GM19395 (cell line): Measurements from ENCODE around the gene CA11.
"Not testable (repeated sequence)": the region's sequence is repeated elsewhere in the genome, so short reads cannot be mapped to it uniquely, and the experiment has no call there.

Source experiments
- ATAC-seq: cut with Tn5 transposase; IDR thresholded peaks from one replicate; pipeline ENCODE4 v1.9.1; 2021; ENCODE audit warnings: mild to moderate bottlenecking, moderate library complexity; ENCODE audit not compliant: unreplicated experiment

The CA11 gene

GRCh38 chr19:48646001-48646721, at the start of gene CA11:
Gene CA11, minus strand, starts transcription at chr19:48646187. Its CDS starts 555 bp downstream, at chr19:48645632.
- peak; percentile 70 for ATAC-seq

- ATAC-seq = not testable (repeated sequence)
Measured at GRCh38 chr19:48693629-48694028, 47.6 kb upstream of the CA11 start.

DNA sequence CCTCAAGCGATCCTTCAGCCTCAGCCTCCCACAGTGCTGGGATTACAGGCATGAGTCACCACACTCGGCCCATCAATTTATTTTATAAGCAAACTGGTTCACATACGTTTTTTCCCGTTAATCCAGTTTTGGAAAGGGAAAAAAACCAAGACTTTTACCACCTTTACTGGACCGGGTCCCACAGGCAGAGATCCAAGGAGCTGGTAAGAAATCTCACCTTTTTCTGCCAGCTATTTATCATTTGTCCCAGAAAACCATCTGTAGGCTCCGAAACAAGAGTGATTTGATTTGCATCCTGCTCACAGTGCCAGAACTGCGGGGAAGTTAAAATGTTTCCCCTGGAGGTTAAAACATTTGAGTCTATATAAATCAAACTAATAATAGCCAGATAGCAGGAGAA, 43.5 kb upstream of the CA11 start:
- ATAC-seq = no peak

- ATAC-seq = no peak
Measured at GRCh38 chr19:48687776-48688175, 41.8 kb upstream of the CA11 start.

DNA sequence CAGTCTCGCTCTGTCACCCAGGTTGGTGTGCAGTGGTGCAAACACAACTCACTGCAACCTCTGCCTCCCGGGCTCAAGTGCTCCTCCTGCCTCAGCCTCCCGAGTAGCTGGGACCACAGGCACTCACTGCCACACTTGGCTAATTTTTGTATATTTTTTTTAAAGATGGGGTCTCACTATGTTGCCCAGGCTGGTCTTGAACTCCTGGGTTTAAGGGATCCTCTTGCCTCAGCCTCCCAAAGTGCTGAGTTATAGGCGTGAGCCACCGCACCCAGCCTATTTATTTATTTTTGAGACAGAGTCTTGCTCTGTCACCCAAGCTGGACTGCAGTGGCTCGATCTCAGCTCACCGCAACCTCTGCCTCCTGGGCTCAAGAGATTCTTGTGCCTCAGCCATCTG, 40.6 kb upstream of the CA11 start:
- ATAC-seq = not testable (repeated sequence)

- ATAC-seq = no peak
Measured at GRCh38 chr19:48686088-48686487, 40.1 kb upstream of the CA11 start.

- no peak for ATAC-seq
Measured at GRCh38 chr19:48685583-48685982, 39.6 kb upstream of the CA11 start.

GRCh38 chr19:48683349-48683748, 37.4 kb upstream of the CA11 start:
- ATAC-seq = no peak

DNA sequence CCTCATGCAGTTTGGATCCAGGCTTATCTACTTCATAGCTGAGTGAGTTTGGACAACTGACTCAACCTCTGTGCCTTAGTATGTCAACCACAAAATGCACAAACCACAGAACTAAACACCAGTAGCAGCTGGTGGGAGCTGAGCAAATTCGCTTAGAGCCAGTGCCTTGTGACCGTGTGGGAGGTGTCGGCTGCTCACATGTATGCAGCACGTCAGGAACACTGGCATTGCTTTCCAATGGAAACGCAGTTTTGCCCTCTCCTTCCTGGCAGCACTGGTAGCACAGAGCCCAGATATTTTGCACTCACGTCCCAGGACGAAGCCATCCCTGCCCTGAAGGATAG, 35.1 kb upstream of the CA11 start:
- ATAC-seq = no peak

- no peak for ATAC-seq
Measured at GRCh38 chr19:48680436-48681126, 34.6 kb upstream of the CA11 start.

GRCh38 chr19:48680006-48680405, 34.0 kb upstream of the CA11 start:
- not testable (repeated sequence) for ATAC-seq

- no peak for ATAC-seq
Measured at GRCh38 chr19:48678201-48678600, 32.2 kb upstream of the CA11 start.

- no peak for ATAC-seq
Measured at GRCh38 chr19:48676887-48677286, 30.9 kb upstream of the CA11 start.

GRCh38 chr19:48676487-48676886, 30.5 kb upstream of the CA11 start:
- ATAC-seq = no peak

GRCh38 chr19:48674921-48675824, 29.2 kb upstream of the CA11 start:
- no peak for ATAC-seq

GRCh38 chr19:48674216-48674809, 28.3 kb upstream of the CA11 start:
- ATAC-seq = no peak

DNA sequence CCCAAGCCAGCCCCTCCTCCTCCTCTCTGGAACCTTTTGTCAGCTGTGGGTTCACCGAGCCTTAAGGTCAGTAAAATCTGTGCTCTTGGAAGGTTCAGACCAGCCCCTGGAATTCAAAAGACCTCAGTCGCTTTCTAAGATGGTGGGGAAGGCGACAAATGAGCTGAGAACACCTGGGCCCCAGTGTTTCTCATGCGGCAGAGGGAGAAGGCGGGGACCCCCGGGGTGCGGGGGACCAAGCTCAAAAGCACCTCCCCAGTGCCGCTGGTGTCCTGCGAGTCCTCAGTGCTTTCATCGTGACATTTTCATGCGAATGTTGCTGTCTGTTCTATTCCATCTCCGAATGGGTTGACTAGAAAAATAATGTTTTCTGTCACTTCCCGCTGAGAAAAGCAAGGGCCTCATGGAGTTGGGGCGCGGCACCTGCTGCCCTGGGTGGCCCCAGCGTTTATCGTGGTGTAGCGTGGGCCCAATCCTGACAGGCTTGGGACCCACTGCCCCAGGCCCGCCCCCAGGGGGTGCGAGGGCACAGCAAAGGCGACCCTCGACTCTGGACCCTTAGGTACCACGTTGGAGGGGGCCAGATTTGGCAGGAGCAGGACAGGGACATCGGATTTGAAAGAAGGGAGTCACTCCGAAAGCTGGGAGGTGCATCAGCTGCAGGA, 27.6 kb upstream of the CA11 start:
- ATAC-seq = no peak

GRCh38 chr19:48672994-48673393, 27.0 kb upstream of the CA11 start, which contains the start of gene NTN5:
Gene NTN5, minus strand, starts transcription at chr19:48673017. Its CDS starts 2,031 bp downstream, at chr19:48670986.
- ATAC-seq = no peak

DNA sequence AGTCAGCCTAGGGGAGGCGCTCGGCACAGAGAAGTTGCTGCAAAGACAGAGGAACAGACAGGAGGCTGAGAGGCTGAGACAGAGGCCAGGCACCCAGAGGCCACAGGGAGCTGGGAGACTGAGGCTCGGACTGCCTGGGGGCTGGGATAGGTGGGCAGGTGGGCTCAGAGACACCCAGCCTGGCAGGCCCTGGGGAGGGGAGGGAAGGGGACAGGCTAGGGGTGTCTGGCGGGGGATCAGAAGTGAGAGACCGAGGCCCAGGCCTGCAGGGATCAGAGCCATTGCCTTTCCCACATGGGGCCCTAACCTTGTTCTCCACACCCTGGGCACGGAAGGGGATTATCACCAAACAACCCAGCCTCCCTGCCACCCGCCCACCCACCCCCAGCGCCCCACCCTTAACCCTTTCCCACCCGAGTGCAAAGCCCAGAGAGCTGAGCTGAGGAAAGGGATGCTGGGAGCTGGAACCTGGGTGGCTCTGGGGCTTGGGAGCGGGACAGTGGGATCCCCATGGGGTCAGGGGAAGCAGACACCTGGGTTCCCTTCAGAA, 25.5 kb upstream of the CA11 start:
- no peak for ATAC-seq
